Germinal center (tissue), 1 donor: ENCODE results near the gene SERTAD2.

ENCODE experiments used
- DNase-seq: peaks from one replicate; pipeline ENCODE4 v3.0.0; 2012; ENCODE audit warnings: mixed read lengths, low spot score

The SERTAD2 gene

DNA sequence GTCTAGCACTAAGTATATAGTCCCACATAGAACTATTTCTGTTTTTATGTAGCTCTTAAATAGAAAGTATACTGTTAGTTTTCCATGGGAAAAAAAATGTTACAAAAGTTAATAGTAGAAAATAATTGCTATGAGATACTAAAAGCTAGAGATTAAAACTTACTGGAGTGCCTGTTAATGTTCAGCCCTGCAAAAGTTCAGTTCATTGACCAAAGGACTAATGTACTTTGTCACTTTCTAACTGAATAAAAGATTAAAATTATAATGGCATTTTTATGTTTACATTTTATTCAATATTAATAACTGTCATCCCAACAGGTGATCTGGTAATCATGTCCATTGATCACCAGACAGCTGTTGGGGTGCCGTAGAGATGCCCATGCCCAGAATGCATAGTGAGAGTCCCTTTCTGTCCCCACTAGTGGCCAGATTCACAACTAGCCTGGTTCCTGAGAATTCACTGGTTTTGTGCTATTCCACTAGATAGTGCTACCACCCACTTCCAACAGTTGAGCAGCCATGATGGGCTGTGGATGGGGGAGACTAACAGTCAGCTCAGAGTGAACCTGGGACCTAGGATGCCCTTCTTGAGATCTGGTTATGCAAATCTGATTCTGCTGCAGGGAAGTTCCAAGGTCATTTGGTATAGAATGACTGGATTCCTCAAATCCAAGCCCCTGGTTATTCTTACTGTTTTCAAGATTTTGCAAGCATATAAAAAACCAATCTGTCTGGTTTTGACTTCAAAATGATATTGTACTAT is 71.8 kb downstream of the SERTAD2 start:
- no peak for DNase-seq
